Activated CD4-positive, alpha-beta T cell treated with anti-CD3 and anti-CD28 coated beads, Interleukin-2, amount 50 U/mL, for 4 hours (primary cell): ENCODE data around the gene LMBR1.
"Not testable (repeated sequence)": the region's sequence is repeated elsewhere in the genome, so short reads cannot be mapped to it uniquely, and the experiment has no call there.

Experiments used
- DNase-seq, 2 experiments: peaks; one replicate each; pipeline ENCODE4 v3.0.0-alpha.2; 2020

Gene LMBR1

GRCh38 chr7:156843582-156843981 lies 49.4 kb downstream of the LMBR1 start:
- not testable (repeated sequence) for DNase-seq

- DNase-seq, result no peak
Measured at GRCh38 chr7:156843157-156843556, 49.8 kb downstream of the LMBR1 start.

- no peak for DNase-seq
Measured at GRCh38 chr7:156842740-156843140, 50.2 kb downstream of the LMBR1 start.

GRCh38 chr7:156842317-156842716 lies 50.7 kb downstream of the LMBR1 start:
- no peak for DNase-seq

GRCh38 chr7:156841497-156841896 lies 51.5 kb downstream of the LMBR1 start:
- no peak for DNase-seq

GRCh38 chr7:156840134-156840533 lies 52.8 kb downstream of the LMBR1 start:
- DNase-seq, result no peak

GRCh38 chr7:156836443-156836842 lies 56.5 kb downstream of the LMBR1 start:
- DNase-seq, result no peak

- no peak for DNase-seq
Measured at GRCh38 chr7:156834462-156834861, 58.5 kb downstream of the LMBR1 start.

- DNase-seq, result no peak
Measured at GRCh38 chr7:156833312-156833711, 59.7 kb downstream of the LMBR1 start.

- DNase-seq, result no peak
Measured at GRCh38 chr7:156832195-156832877, 60.6 kb downstream of the LMBR1 start.

GRCh38 chr7:156829669-156830336 lies 63.2 kb downstream of the LMBR1 start:
- no peak for DNase-seq

GRCh38 chr7:156827587-156828203 lies 65.3 kb downstream of the LMBR1 start:
- DNase-seq, result no peak

GRCh38 chr7:156823435-156823834 lies 69.5 kb downstream of the LMBR1 start:
- DNase-seq, result no peak

- DNase-seq, result no peak
Measured at GRCh38 chr7:156820445-156821063, 72.4 kb downstream of the LMBR1 start.

- DNase-seq, result no peak
Measured at GRCh38 chr7:156819733-156820295, 73.2 kb downstream of the LMBR1 start.

GRCh38 chr7:156818133-156818532 lies 74.8 kb downstream of the LMBR1 start:
- no peak for DNase-seq

GRCh38 chr7:156816943-156817572 lies 75.9 kb downstream of the LMBR1 start:
- DNase-seq, result no peak

- DNase-seq, result no peak
Measured at GRCh38 chr7:156811706-156812105, 81.3 kb downstream of the LMBR1 start.

- DNase-seq, result not testable (repeated sequence)
Measured at GRCh38 chr7:156803656-156804055, 89.3 kb downstream of the LMBR1 start.

- no peak for DNase-seq
Measured at GRCh38 chr7:156802214-156802613, 90.8 kb downstream of the LMBR1 start.

- no peak for DNase-seq
Measured at GRCh38 chr7:156795415-156795814, 97.6 kb downstream of the LMBR1 start.

- no peak for DNase-seq
Measured at GRCh38 chr7:156793334-156793733, 99.6 kb downstream of the LMBR1 start.

GRCh38 chr7:156792611-156793010 lies 100.4 kb downstream of the LMBR1 start:
- DNase-seq, result no peak
